Liver (tissue), 9 donors: Measurements from ENCODE around the gene ENGASE. TPM values are rescaled to one million over a fixed set of nuclear protein-coding genes. Genes with fewer than 3 reads are reported as not detected.

ENCODE experiments used
- DNase-seq: peaks from one replicate; pipeline ENCODE4 v3.0.0-alpha.2; 2017; ENCODE audit warnings: low spot score
- H3K27ac ChIP-seq, 2 donors: one replicate each; pipeline ENCODE4 v1.7.0; 2013; ENCODE audit warnings: inconsistent platforms in 2 of 2, low read length in 2 of 2, control low read depth in 1 of 2, low read depth in 1 of 2, mild to moderate bottlenecking in 1 of 2
- H3K27me3 ChIP-seq, 4 donors: one replicate each; pipeline versions ENCODE4 v1.6.1 to v1.7.0; 2013; ENCODE audit warnings: low read length in 3 of 4, inconsistent platforms in 1 of 4, mild to moderate bottlenecking in 1 of 4, moderate library complexity in 1 of 4; ENCODE audit not compliant: control insufficient read depth in 4 of 4, insufficient read depth in 4 of 4
- H3K36me3 ChIP-seq, 4 donors: one replicate each; pipeline versions ENCODE4 v1.6.1 to v1.7.0; 2013; ENCODE audit warnings: low read length in 3 of 4, mild to moderate bottlenecking in 3 of 4, low read depth in 1 of 4, moderate library complexity in 1 of 4; ENCODE audit not compliant: control insufficient read depth in 4 of 4, insufficient read depth in 3 of 4
- H3K4me1 ChIP-seq, 4 donors: one replicate each; pipeline versions ENCODE4 v1.6.1 to v1.7.0; 2013; ENCODE audit warnings: low read length in 3 of 4, mild to moderate bottlenecking in 3 of 4, moderate library complexity in 1 of 4; ENCODE audit not compliant: control insufficient read depth in 4 of 4, insufficient read depth in 4 of 4
- H3K4me3 ChIP-seq, 3 donors: one replicate each; pipeline versions ENCODE4 v1.6.1 to v1.7.0; 2013; ENCODE audit warnings: low read length in 3 of 3, control low read depth in 1 of 3, low read depth in 1 of 3, mild to moderate bottlenecking in 1 of 3
- H3K9ac ChIP-seq, 2 donors: one replicate each; pipeline ENCODE4 v1.7.0; 2013; ENCODE audit warnings: low read length in 2 of 2, mild to moderate bottlenecking in 2 of 2, moderate library complexity in 2 of 2, control low read depth in 1 of 2, low read depth in 1 of 2
- H3K9me3 ChIP-seq, 4 donors: one replicate each; pipeline versions ENCODE4 v1.6.1 to v1.7.0; 2013; ENCODE audit warnings: low read length in 3 of 4; ENCODE audit not compliant: control insufficient read depth in 4 of 4
- CTCF ChIP-seq: fragments of 150-350 bp; IDR thresholded peaks from 2 replicates; pipeline ENCODE4 v1.5.1; 2017; ENCODE audit warnings: improper control_type of control experiment, low read depth, low read length; ENCODE audit not compliant: missing input control
- EGR1 ChIP-seq, 2 donors: IDR thresholded peaks; 2 replicates each; pipeline ENCODE4 v1.6.1; 2016 to 2018; ENCODE audit warnings: antibody characterized with exemption in 2 of 2, low read depth in 2 of 2
- FOXA1 ChIP-seq: IDR thresholded peaks from 2 replicates; pipeline ENCODE4 v1.6.1; 2016; ENCODE audit warnings: antibody characterized with exemption
- FOXA2 ChIP-seq: IDR thresholded peaks from 2 replicates; pipeline ENCODE4 v1.6.1; 2016; ENCODE audit warnings: antibody characterized with exemption
- GABPA ChIP-seq, 2 donors: IDR thresholded peaks in 1 of 2; conservative IDR thresholded peaks in 1 of 2; 2 replicates each; pipeline ENCODE4 v1.6.1; 2016; ENCODE audit warnings: antibody characterized with exemption in 2 of 2, mild to moderate bottlenecking in 1 of 2, moderate library complexity in 1 of 2
- HNF4A ChIP-seq, 2 donors: conservative IDR thresholded peaks; 2 replicates each; pipeline ENCODE4 v1.6.1; 2016; ENCODE audit warnings: antibody characterized with exemption in 2 of 2, mild to moderate bottlenecking in 2 of 2
- HNF4G ChIP-seq: IDR thresholded peaks from 2 replicates; pipeline ENCODE4 v1.6.1; 2016; ENCODE audit warnings: antibody characterized with exemption
- JUND ChIP-seq, 2 donors: IDR thresholded peaks; 2 replicates each; pipeline ENCODE4 v1.6.1; 2016; ENCODE audit warnings: antibody characterized with exemption in 2 of 2
- NR2F2 ChIP-seq: IDR thresholded peaks from 2 replicates; pipeline ENCODE4 v1.6.1; 2016; ENCODE audit warnings: antibody characterized with exemption
- RAD21 ChIP-seq, 2 donors: IDR thresholded peaks; 2 replicates each; pipeline ENCODE4 v1.6.1; 2016; ENCODE audit warnings: antibody characterized with exemption in 2 of 2, mild to moderate bottlenecking in 2 of 2
- REST ChIP-seq: IDR thresholded peaks from 2 replicates; pipeline ENCODE4 v1.6.1; 2016; ENCODE audit warnings: antibody characterized with exemption, mild to moderate bottlenecking
- RXRA ChIP-seq, 2 donors: IDR thresholded peaks; 2 replicates each; pipeline ENCODE4 v1.6.1; 2017 to 2018; ENCODE audit warnings: antibody characterized with exemption in 2 of 2, mild to moderate bottlenecking in 1 of 2
- SP1 ChIP-seq: IDR thresholded peaks from 2 replicates; pipeline ENCODE4 v1.6.1; 2018; ENCODE audit warnings: antibody characterized with exemption, mild to moderate bottlenecking
- TAF1 ChIP-seq: conservative IDR thresholded peaks from 2 replicates; pipeline ENCODE4 v1.6.1; 2016; ENCODE audit warnings: antibody characterized with exemption, mild to moderate bottlenecking
- YY1 ChIP-seq: IDR thresholded peaks from 2 replicates; pipeline ENCODE4 v1.6.1; 2016; ENCODE audit warnings: antibody characterized with exemption, mild to moderate bottlenecking
- ZBTB33 ChIP-seq: IDR thresholded peaks from 2 replicates; pipeline ENCODE4 v1.6.1; 2016; ENCODE audit warnings: antibody characterized with exemption
- WGBS: extraction: QIAGEN DNeasy Blood & Tissue Kit; methylation state at CpG from one replicate; pipeline ENCODE4 v1.1.7; 2013; 5-methylcytosine and 5-hydroxymethylcytosine counted together
- polyA plus RNA-seq, 2 donors: library from polyadenylated mRNA; stranded (reverse) in 1 of 2; unstranded in 1 of 2; fragments of 200-250 nt in 1 of 2; fragments of >200 nt in 1 of 2; fragmentation: Nextera tagmentation in 1 of 2; extraction: Ambion mirVana in 1 of 2; gene quantifications; one replicate each; pipeline versions ENCODE4 v1.2.1 to v1.2.3, GENCODE V29; 2013 to 2015
- total RNA-seq, 2 donors: library from RNA; depleted of rRNA; stranded (reverse); fragments of >200 nt; gene quantifications; one replicate each; pipeline ENCODE4 v1.2.3, GENCODE V29; 2014
- TF ChIP-seq, protein P1 (sequence below): IDR thresholded peaks from 2 replicates; pipeline ENCODE4 v1.6.1; 2016; ENCODE audit warnings: antibody characterized with exemption
- TF ChIP-seq, protein P2 (sequence below): IDR thresholded peaks from 2 replicates; pipeline ENCODE4 v1.6.1; 2016; ENCODE audit warnings: antibody characterized with exemption
- donor health status: healthy.
- donor health status: healthy.
- donor health status: healthy.
- donor health status: healthy.
- donor health status: healthy.

ENGASE gene
- total and polyA plus RNA-seq, 4 donors = 5.2 to 33.6 (median 7.8) TPM

DNA sequence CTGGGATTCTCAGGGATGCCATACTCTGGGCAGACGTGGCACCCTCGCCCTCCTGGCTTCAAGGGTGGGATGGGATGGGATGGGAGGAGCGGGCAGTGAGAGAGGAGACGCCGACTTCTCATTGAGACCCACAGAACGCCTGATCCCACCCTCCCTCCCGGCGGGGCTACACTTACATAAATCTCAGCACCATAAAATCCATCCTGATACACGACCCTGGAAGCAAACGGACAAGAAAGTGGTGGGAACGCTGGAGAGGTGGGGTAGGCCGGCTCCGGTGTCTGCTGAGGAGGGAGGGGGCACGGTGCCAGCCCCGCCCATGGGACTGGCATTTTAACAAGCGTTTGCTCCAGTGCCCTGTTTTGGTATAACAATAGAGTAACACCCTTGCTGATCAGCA is 21.9 kb downstream of the ENGASE start:
- TF ChIP-seq GABPA (IDR thresholded peaks at IDR 0.05 in 1 of 2, conservative IDR thresholded peaks at IDR 0.05 in 1 of 2) (no peak), HNF4A (conservative IDR thresholded peaks at IDR 0.05) (no peak), FOXA2 (no peak), RAD21 (IDR thresholded peaks at IDR 0.05) (no peak), FOXA1 (no peak), HNF4G (no peak), CTCF (no peak), SP1 (no peak), YY1 (no peak), REST (no peak), EGR1 (IDR thresholded peaks at IDR 0.05; ENCODE audit: low read depth in 2 of 2) (no peak), JUND (IDR thresholded peaks at IDR 0.05) (no peak), NR2F2 (no peak), RXRA (IDR thresholded peaks at IDR 0.05) (no peak), TAF1 (no peak), ZBTB33 (no peak)
- TF ChIP-seq, protein P1, sequence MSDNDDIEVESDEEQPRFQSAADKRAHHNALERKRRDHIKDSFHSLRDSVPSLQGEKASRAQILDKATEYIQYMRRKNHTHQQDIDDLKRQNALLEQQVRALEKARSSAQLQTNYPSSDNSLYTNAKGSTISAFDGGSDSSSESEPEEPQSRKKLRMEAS = no peak
- TF ChIP-seq, protein P2, sequence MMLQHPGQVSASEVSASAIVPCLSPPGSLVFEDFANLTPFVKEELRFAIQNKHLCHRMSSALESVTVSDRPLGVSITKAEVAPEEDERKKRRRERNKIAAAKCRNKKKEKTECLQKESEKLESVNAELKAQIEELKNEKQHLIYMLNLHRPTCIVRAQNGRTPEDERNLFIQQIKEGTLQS = no peak
- Histone ChIP-seq H3K9me3 (no peaks in the 10 kb centered on the region), H3K36me3 (no peaks in the 10 kb centered on the region), H3K27ac (no peak overlapping the region), H3K27me3 (peaks cover 0 to 5% (median 2%) of the 10 kb centered on the region in 4 donors), H3K9ac (no peak overlapping the region), H3K4me3 (no peak overlapping the region), H3K4me1 (no peaks in the 10 kb centered on the region)
- WGBS = 51% methylated on average over 16 of the region's 16 CpGs
- DNase-seq = no peak
